Ovary (tissue), 9 donors: ENCODE measurements around the gene SCGB1D4. TPM values are rescaled to one million over a fixed set of nuclear protein-coding genes. Genes with fewer than 3 reads are reported as not detected.

Experiments used
- DNase-seq, 5 donors: peaks; one replicate each; pipeline ENCODE4 v3.0.0-alpha.2; 2019 to 2020
- H3K27ac ChIP-seq, 2 donors: fragments of 200-600 bp; one replicate each; pipeline versions ENCODE4 v1.5.1 to v1.8.0; 2019 to 2022
- H3K27me3 ChIP-seq: fragments of 200-600 bp; one replicate; pipeline ENCODE4 v1.8.0; 2022
- H3K36me3 ChIP-seq: fragments of 200-600 bp; sonication (generic); one replicate; pipeline ENCODE4 v1.5.1; 2019
- H3K4me1 ChIP-seq: one replicate; pipeline ENCODE4 v1.8.1; 2013; ENCODE audit warnings: mild to moderate bottlenecking, moderate library complexity; ENCODE audit not compliant: insufficient read depth
- H3K4me3 ChIP-seq: fragments of 200-600 bp; sonication (generic); one replicate; pipeline ENCODE4 v1.5.1; 2017
- H3K9me3 ChIP-seq, 2 donors: fragments of 200-600 bp in 1 of 2; sonication (generic) in 1 of 2; one replicate each; pipeline versions ENCODE4 v1.5.1 to v1.8.1; 2013 to 2019; ENCODE audit warnings: mild to moderate bottlenecking in 1 of 2, moderate library complexity in 1 of 2
- EP300 ChIP-seq: sonication (generic); formaldehyde crosslinking; IDR thresholded peaks from one replicate; pipeline ENCODE4 v1.6.1; 2017; ENCODE audit warnings: antibody characterized with exemption
- POLR2A ChIP-seq: fragments of 450-650 bp; IDR thresholded peaks from one replicate; pipeline ENCODE4 v1.6.1; 2017; ENCODE audit warnings: antibody characterized with exemption, mild to moderate bottlenecking, moderate library complexity
- WGBS, 3 donors: extraction: QIAGEN DNeasy Blood & Tissue Kit in 1 of 3; methylation state at CpG; one replicate each; pipeline versions ENCODE4 v1.1.5 to v1.1.7; 2013 to 2017; 5-methylcytosine and 5-hydroxymethylcytosine counted together
- intact Hi-C, 4 donors: fragments of 100-400 bp; cut with DNase I; formaldehyde crosslinking; loops; one replicate each; pipeline versions ENCODE4 v1.11.0 to v1.15.1; 2022 to 2023
- polyA plus RNA-seq, 2 donors: library from polyadenylated mRNA; stranded (reverse); fragments of 200-250 nt in 1 of 2; fragments of 350-450 nt in 1 of 2; fragmentation: Illumina TruSeq in 1 of 2; extraction: RNeasy Lipid Tissue Mini Kit (QIAGEN cat#74804) in 1 of 2; gene quantifications; one replicate each; pipeline ENCODE4 v1.2.3, GENCODE V29; 2013 to 2014
- total RNA-seq, 7 donors: library from RNA; depleted of rRNA in 2 of 7; stranded (reverse); fragments of >200 nt in 2 of 7; fragmentation: NEBNext Ultra II Directional in 3 of 7; extraction: Animal tissue kit (Norgen Biotek cat#: 25700) in 3 of 7; gene quantifications; one replicate each; pipeline versions ENCODE4 v1.1.0 to v1.2.4, GENCODE V29; 2016 to 2023
- TF ChIP-seq, protein P1 (sequence below), 3 donors: fragments of 450-650 bp in 2 of 3; fragments of 200-600 bp in 1 of 3; IDR thresholded peaks; one replicate each; pipeline versions ENCODE4 v1.5.1 to v1.8.0; 2016 to 2022; ENCODE audit warnings: antibody characterized with exemption in 3 of 3, mild to moderate bottlenecking in 1 of 3
- donor health status: DM: no; HTN: no; CAD: no; lungs with moderate emphysema.
- donor health status: DM: no; HTN: no; CAD: no.
- donor health status: Bipolar disorder and iron deficiency.
- donor health status: DM: yes; HTN: yes; CAD: no.
- donor health status: DM: no; HTN: no; CAD: no.
- donor health status: DM: yes; HTN: yes; CAD: no.

The SCGB1D4 gene
- total and polyA plus RNA-seq, 9 donors = 1.1 to 25.3 (median 8.5) TPM; not detected in 6

DNA sequence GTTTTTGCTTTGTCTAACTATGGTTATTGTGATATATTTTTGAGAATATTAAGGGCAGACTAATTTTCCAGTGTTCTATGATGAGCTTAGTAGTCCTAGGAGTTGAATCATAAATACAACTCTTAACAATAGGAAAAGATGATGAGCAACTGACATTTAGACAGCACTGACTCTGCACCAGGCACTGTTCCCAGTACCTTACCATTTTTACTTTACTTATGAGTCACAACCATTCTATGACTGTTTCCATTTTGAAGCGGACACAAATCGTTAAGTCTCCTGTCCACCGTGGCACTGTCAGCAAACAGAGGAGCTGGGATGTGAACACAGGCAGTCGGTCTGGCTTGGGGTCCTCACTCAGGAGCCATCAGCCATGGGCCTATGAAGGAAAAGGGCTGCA lies 32.3 kb downstream of the SCGB1D4 start:
- 68 to 75% (median 72%) methylated on average over 4 of the region's 4 CpGs for WGBS, 3 donors
- H3K9me3 ChIP-seq = no peaks in the 10 kb centered on the region
- no peak for DNase-seq
- H3K4me3 ChIP-seq = no peak overlapping the region
- TF ChIP-seq POLR2A = no peak
- TF ChIP-seq, protein P1, sequence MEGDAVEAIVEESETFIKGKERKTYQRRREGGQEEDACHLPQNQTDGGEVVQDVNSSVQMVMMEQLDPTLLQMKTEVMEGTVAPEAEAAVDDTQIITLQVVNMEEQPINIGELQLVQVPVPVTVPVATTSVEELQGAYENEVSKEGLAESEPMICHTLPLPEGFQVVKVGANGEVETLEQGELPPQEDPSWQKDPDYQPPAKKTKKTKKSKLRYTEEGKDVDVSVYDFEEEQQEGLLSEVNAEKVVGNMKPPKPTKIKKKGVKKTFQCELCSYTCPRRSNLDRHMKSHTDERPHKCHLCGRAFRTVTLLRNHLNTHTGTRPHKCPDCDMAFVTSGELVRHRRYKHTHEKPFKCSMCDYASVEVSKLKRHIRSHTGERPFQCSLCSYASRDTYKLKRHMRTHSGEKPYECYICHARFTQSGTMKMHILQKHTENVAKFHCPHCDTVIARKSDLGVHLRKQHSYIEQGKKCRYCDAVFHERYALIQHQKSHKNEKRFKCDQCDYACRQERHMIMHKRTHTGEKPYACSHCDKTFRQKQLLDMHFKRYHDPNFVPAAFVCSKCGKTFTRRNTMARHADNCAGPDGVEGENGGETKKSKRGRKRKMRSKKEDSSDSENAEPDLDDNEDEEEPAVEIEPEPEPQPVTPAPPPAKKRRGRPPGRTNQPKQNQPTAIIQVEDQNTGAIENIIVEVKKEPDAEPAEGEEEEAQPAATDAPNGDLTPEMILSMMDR (IDR thresholded peaks at IDR 0.05) = no peak
- no peak for TF ChIP-seq EP300
- intact Hi-C loops = no loop called here
- H3K27me3 ChIP-seq = no peaks in the 10 kb centered on the region
- H3K27ac ChIP-seq = no peak overlapping the region
- no peaks in the 10 kb centered on the region for H3K4me1 ChIP-seq
- H3K36me3 ChIP-seq = no peaks in the 10 kb centered on the region

GRCh38 chr11:62264004-62264403 lies 34.9 kb downstream of the SCGB1D4 start:
- DNase-seq = no peak
- no peaks in the 10 kb centered on the region for H3K36me3 ChIP-seq
- H3K9me3 ChIP-seq = no peaks in the 10 kb centered on the region
- no peak overlapping the region for H3K27ac ChIP-seq
- H3K4me3 ChIP-seq = no peak overlapping the region
- intact Hi-C loops = no loop called here
- TF ChIP-seq POLR2A (no peak), EP300 (no peak)
- WGBS, 3 donors = 75 to 93% (median 80%) methylated on average over 1 of the region's 1 CpG
- no peaks in the 10 kb centered on the region for H3K4me1 ChIP-seq
- H3K27me3 ChIP-seq = no peaks in the 10 kb centered on the region

GRCh38 chr11:62260261-62260953 lies 38.5 kb downstream of the SCGB1D4 start:
- Histone ChIP-seq H3K27ac (no peak overlapping the region), H3K9me3 (no peaks in the 10 kb centered on the region), H3K4me1 (no peaks in the 10 kb centered on the region), H3K4me3 (no peak overlapping the region), H3K27me3 (no peaks in the 10 kb centered on the region), H3K36me3 (no peaks in the 10 kb centered on the region)
- DNase-seq = no peak
- 57 to 69% (median 67%) methylated on average over 6 of the region's 6 CpGs for WGBS, 3 donors
- TF ChIP-seq, protein P1 (IDR thresholded peaks at IDR 0.05) = no peak
- TF ChIP-seq POLR2A (no peak), EP300 (no peak)
- intact Hi-C loops = no loop called here

DNA sequence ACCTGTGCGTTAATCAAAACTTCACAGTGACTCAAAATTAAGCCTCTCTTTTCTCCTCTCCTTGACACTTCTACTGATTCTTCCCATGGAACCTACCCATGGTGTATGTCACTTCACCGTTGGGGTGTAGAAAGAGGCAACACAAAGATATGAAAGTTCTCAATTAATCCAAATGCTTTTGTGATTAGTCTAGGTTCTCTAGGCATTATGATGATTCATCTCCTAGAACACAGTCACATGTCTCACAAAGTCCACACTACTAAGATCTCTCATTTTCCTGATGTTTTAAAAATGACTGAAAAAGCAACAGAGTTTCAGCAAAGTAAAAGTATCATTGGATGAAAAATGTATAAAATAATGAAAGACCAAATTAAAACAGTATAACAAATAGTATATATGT lies 42.6 kb downstream of the SCGB1D4 start:
- no peaks in the 10 kb centered on the region for H3K27me3 ChIP-seq
- intact Hi-C loops = no loop called here
- peaks cover 0 to 5% of the 10 kb centered on the region in 2 donors for H3K9me3 ChIP-seq
- no peak overlapping the region for H3K4me3 ChIP-seq
- no peaks in the 10 kb centered on the region for H3K36me3 ChIP-seq
- DNase-seq = no peak
- H3K4me1 ChIP-seq = no peaks in the 10 kb centered on the region
- 79 to 87% (median 81%) methylated on average over 2 of the region's 2 CpGs for WGBS, 3 donors
- no peak overlapping the region for H3K27ac ChIP-seq
- TF ChIP-seq POLR2A (no peak), EP300 (no peak)
- TF ChIP-seq, protein P1 (IDR thresholded peaks at IDR 0.05) = no peak

GRCh38 chr11:62253999-62254542 lies 44.8 kb downstream of the SCGB1D4 start:
- no peak overlapping the region for H3K27ac ChIP-seq
- no peak overlapping the region for H3K4me3 ChIP-seq
- 53 to 71% (median 55%) methylated on average over 3 of the region's 3 CpGs for WGBS, 3 donors
- no peaks in the 10 kb centered on the region for H3K36me3 ChIP-seq
- no peak for DNase-seq
- H3K27me3 ChIP-seq = no peaks in the 10 kb centered on the region
- no peaks in the 10 kb centered on the region for H3K4me1 ChIP-seq
- peaks cover 0 to 9% of the 10 kb centered on the region in 2 donors for H3K9me3 ChIP-seq
- intact Hi-C loops = no loop called here
- TF ChIP-seq, protein P1 (IDR thresholded peaks at IDR 0.05) = no peak
- TF ChIP-seq POLR2A = no peak
- no peak for TF ChIP-seq EP300
